ENCODE measurements around the gene RAET1E. TPM values are rescaled to one million over a fixed set of nuclear protein-coding genes. Genes with fewer than 3 reads are reported as not detected.

Gene RAET1E
- total and polyA plus RNA-seq, 12 donors = 0.15 to 1.4 (median 0.41) TPM; not detected in 3

- Histone ChIP-seq H3K36me3 (no peaks in the 10 kb centered on the region), H3K9me3 (no peaks in the 10 kb centered on the region), H3K27me3 (no peaks in the 10 kb centered on the region), H3K4me1 (peaks cover 0 to 17% (median 8%) of the 10 kb centered on the region in 9 donors), H3K4me3 (no peak overlapping the region), H3K27ac (no peak overlapping the region)
- intact Hi-C loops (cut with DNase I) = no loop called here
- TF ChIP-seq CTCF (IDR thresholded peaks at IDR 0.05) = no peak
- 95% methylated on average over 5 of the region's 5 CpGs for WGBS, 2 donors
- ATAC-seq (no peak), DNase-seq (no peak)
These were observed 40.4 kb downstream of the RAET1E start for GRCh38 chr6:149857541-149857940.

DNA sequence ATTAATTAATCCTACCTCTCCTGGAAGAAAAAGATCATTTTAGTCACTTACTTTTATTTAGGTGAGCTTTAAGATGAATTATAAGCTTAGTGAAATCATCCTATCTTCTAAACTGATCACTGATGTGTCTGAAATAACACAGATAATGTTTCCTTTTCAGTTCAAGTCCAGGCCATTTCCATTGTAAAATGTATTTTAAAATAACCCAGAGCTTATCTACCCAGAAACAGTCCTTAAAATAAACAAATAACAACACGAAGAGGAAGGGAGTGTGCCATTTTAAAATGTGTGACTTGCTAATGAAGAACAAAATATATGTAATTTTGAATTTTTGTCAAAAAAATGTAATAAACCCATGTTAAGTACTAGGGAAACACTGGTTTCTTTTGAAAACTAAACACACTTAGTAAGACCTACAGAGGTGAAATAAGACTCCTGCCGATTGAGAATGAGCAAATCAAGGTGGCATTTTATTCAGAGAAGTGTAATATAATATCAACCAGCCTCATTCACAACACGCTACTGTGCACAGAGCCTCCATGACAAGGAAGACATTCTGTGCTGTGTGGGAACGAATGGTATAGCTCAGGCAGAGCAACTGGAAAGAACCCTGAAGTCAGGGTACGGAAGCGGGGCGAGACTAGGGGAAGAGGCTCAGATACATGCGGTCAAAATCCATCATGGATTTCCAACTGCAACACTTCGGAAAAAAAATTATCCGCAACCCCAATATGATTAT is 41.5 kb downstream of the RAET1E start:
- Histone ChIP-seq H3K9me3 (no peaks in the 10 kb centered on the region), H3K36me3 (peaks cover 0 to 2% (median 0%) of the 10 kb centered on the region in 9 donors), H3K27ac (no peak overlapping the region), H3K4me3 (no peak overlapping the region), H3K4me1 (peaks cover 0 to 14% (median 7%) of the 10 kb centered on the region in 9 donors), H3K27me3 (no peaks in the 10 kb centered on the region)
- TF ChIP-seq CTCF (IDR thresholded peaks at IDR 0.05) = no peak
- whole genome bisulfite sequencing, 2 donors = 79 to 86% methylated on average over 10 of the region's 10 CpGs
- no peak for ATAC-seq
- intact Hi-C loops (cut with DNase I) = no loop called here
- DNase-seq = no peak

DNA sequence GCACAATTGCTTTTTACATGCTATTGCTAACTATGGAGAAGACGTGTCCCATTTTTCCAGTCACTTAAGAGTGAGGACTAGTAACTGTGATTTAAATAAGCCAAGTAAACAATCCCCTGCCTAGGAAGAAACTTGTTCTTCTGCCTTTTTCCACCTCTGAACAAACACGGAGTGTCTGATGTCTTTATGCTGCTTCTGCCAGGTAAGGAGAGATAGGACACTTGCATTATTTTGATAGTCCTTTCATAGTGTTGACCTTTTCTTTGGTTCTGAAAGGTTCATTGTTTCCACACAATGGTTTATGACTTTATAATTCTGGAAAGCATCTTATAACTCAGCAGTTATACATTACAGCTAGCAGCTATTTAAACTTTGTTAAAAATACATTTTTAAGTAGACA is 42.2 kb downstream of the RAET1E start:
- intact Hi-C loops (cut with DNase I) = no loop called here
- Histone ChIP-seq H3K4me1 (peaks cover 0 to 14% (median 6%) of the 10 kb centered on the region in 9 donors), H3K27ac (no peak overlapping the region), H3K4me3 (no peak overlapping the region), H3K36me3 (peaks cover 0 to 9% (median 0%) of the 10 kb centered on the region in 9 donors), H3K9me3 (no peaks in the 10 kb centered on the region), H3K27me3 (no peaks in the 10 kb centered on the region)
- no peak for ATAC-seq
- TF ChIP-seq CTCF (IDR thresholded peaks at IDR 0.05) = no peak
- no peak for DNase-seq
- WGBS, 2 donors = 84 to 85% methylated on average over 2 of the region's 2 CpGs

DNA sequence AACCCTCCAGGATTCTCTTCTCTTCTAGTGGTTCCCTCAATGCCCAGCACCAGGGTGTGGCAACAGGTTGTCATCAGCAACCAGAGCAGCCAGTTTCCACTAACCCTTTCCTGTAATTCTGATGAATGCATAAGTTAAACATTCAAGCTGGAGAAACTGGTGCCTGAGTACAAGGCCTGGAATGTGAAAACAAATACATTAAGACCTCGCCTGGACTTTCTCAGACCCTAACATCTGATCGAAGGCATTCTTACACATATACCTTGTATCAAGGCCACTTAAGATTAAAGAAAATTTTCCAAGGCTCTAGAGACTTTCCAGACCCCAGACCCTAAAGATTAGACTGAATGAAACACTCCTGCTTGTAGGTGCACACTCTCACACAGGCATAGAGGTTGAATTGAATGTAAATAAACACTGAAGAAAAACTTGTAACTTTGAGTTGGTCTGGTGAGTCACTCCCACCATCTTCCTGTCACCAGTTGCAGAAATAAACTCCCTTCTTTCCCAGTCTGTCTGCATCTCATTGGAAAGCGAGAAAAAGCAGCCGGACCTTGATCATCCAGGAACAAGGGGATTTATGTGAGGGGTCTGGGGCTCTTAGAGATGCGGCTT is 42.8 kb downstream of the RAET1E start:
- Histone ChIP-seq H3K36me3 (peaks cover 0 to 14% (median 0%) of the 10 kb centered on the region in 9 donors), H3K9me3 (no peaks in the 10 kb centered on the region), H3K4me1 (peaks cover 0 to 14% (median 6%) of the 10 kb centered on the region in 9 donors), H3K27ac (no peak overlapping the region), H3K27me3 (no peaks in the 10 kb centered on the region), H3K4me3 (no peak overlapping the region)
- DNase-seq (no peak), ATAC-seq (no peak)
- TF ChIP-seq CTCF (IDR thresholded peaks at IDR 0.05) = no peak
- intact Hi-C loops (cut with DNase I) = no loop called here
- WGBS, 2 donors = 84 to 86% methylated on average over 5 of the region's 5 CpGs

Data from heart right ventricle (tissue), 16 donors.